ENCODE measurements around the gene ZBTB16.
A peak's percentile ranks its signal among the peaks of the same experiment; 100 is the strongest.

Gene ZBTB16

DNA sequence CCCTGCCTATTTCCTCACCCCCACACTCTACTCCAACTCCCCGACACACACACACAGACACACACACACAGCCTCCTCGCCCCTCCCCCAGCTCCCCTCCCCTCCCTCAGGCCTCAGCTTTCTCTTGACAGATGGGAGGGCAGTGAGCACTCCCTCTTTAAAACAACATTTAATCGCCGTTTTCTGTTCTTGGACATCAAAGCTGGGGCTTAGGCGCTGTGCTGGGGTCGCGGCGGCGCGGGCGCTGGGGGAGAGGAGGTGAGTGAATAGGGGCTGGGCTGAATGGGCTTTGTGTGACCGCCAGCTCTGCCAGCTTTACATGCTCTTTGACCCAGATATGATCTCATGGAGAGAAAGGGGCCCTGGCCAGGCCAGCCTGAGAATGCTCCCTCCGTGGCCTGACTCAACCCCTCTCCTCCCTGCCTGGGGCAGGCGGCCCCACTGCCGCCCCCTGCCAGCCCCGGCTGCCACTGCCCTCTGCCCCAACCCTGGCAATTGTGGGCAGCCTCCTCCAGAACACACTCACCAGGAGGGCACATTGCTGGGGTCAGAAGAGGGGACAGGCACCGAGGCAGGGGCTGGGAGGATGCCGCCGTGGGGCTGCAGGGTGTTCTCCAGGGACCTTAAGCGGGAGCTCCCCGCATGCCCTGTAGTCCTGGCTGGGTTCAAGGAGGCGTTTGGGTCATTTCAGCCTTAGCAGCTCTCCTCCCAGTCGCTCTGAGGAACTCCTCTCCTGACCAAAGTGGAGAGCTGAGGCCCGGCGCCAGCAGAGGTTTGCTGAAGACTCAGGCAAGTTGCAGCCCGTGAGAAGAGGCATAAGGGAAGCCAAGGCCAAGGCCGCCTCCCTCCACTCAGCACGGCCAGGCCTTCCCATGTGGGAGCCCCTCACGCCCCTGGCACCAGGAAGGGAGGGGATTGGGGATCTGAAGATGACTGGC, 198.4 kb downstream of the ZBTB16 start:
- Mint-ChIP-seq H3K27ac (peak overlapping the region; percentile 77), H3K9me3 (no peaks in the 10 kb centered on the region), H3K4me3 (no peak overlapping the region)

DNA sequence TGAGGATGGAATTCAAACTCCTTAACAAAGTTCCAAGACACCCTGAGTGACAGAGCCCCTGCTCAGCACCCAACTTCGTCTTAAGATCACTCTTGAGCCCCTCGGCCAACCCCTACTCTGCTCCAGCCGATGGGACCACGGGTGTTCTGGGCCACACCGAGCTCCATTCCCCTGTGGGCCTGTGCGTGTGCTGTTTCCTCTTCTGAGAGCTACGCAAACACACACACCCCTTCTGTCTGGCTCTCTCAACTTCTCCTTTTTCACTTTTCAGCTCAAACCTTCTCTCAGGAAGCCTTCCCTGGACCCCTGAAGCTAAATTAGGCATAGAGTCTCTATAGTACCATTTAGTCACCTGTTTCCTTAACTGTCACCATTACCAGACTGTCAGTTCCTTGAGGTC, 199.2 kb downstream of the ZBTB16 start:
- no peak overlapping the region for H3K4me3 Mint-ChIP-seq
- DNase-seq (ENCODE audit: low spot score in 2 of 2): no peak
- peak overlapping the region; percentile 77 for H3K27ac Mint-ChIP-seq
- no peaks in the 10 kb centered on the region for H3K9me3 Mint-ChIP-seq
- no peak for ATAC-seq
- peaks cover 57% of the 10 kb centered on the region for H3K36me3 Mint-ChIP-seq
- H3K4me1 Mint-ChIP-seq: peaks cover 25% of the 10 kb centered on the region

More for the DNA sequence above, 198.4 kb downstream of the ZBTB16 start:
- DNase-seq (ENCODE audit: low spot score in 2 of 2): no peak
- peak; percentile 51 for ATAC-seq
- peaks cover 25% of the 10 kb centered on the region for H3K4me1 Mint-ChIP-seq
- peaks cover 65% of the 10 kb centered on the region for H3K36me3 Mint-ChIP-seq

DNA sequence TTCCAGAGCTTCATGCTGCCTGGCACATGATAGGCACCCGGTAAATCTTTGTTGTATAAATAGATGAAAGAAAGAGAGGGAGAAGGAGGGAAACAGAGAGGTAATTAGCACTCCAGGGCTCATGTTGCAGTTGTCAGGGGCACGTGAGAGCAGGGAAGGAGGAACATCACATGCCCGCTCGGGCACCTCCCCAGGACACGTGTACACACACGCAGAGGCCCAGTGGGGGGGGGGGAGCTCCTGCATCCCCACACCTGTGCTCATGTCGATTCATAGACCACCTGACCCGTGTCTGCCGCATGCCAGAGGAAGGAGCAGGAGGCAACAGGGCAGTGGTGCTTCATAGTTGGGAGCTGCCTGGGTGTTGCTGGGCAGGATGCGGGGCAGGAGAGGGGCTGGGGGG, 199.6 kb downstream of the ZBTB16 start:
- no peak overlapping the region for H3K4me3 Mint-ChIP-seq
- no peaks in the 10 kb centered on the region for H3K9me3 Mint-ChIP-seq
- no peak for ATAC-seq
- H3K27ac Mint-ChIP-seq: peak overlapping the region; percentile 77
- peaks cover 25% of the 10 kb centered on the region for H3K4me1 Mint-ChIP-seq
- DNase-seq (ENCODE audit: low spot score in 2 of 2): no peak
- peaks cover 53% of the 10 kb centered on the region for H3K36me3 Mint-ChIP-seq

- H3K36me3 Mint-ChIP-seq: peaks cover 49% of the 10 kb centered on the region
- peak overlapping the region; percentile 77 for H3K27ac Mint-ChIP-seq
- DNase-seq (ENCODE audit: low spot score in 2 of 2) (no peak), ATAC-seq (no peak)
- no peaks in the 10 kb centered on the region for H3K9me3 Mint-ChIP-seq
- no peak overlapping the region for H3K4me3 Mint-ChIP-seq
- peaks cover 25% of the 10 kb centered on the region for H3K4me1 Mint-ChIP-seq
Observed at GRCh38 chr11:114259551-114259983, 200.1 kb downstream of the ZBTB16 start.

DNA sequence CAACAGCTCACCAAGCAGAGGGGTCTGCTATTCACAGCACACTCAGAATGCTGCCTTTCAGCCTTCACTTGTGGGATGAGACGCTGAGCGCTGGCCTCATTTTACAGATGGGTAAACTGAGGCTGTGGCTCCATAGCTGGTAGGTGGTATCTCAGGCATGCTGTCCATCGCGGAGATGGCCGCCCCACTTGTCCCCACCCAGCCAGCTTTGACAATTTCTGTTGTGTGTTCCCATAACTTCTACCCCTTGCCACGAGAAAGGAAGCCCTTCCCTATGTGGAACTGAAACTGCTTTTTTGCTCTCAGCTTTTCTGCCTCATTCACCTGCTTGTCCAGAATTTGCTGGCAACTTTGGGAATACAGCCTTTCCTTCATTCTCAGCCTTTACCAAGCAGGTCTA, 200.6 kb downstream of the ZBTB16 start:
- ATAC-seq (no peak), DNase-seq (ENCODE audit: low spot score in 2 of 2) (no peak)
- Mint-ChIP-seq H3K9me3 (no peaks in the 10 kb centered on the region), H3K36me3 (peaks cover 45% of the 10 kb centered on the region), H3K4me1 (peaks cover 25% of the 10 kb centered on the region), H3K4me3 (no peak overlapping the region), H3K27ac (peak overlapping the region; percentile 77)

GRCh38 chr11:114260483-114260882, 201.0 kb downstream of the ZBTB16 start:
- Mint-ChIP-seq H3K4me1 (peaks cover 25% of the 10 kb centered on the region), H3K9me3 (no peaks in the 10 kb centered on the region), H3K27ac (peak overlapping the region; percentile 77), H3K36me3 (peaks cover 41% of the 10 kb centered on the region), H3K4me3 (no peak overlapping the region)
- no peak for ATAC-seq
- no peak for DNase-seq (ENCODE audit: low spot score in 2 of 2)

GRCh38 chr11:114261791-114262190, 202.3 kb downstream of the ZBTB16 start:
- ATAC-seq (no peak), DNase-seq (ENCODE audit: low spot score in 2 of 2) (no peak)
- peaks cover 23% of the 10 kb centered on the region for H3K4me1 Mint-ChIP-seq
- H3K27ac Mint-ChIP-seq: no peak overlapping the region
- H3K9me3 Mint-ChIP-seq: no peaks in the 10 kb centered on the region
- H3K36me3 Mint-ChIP-seq: peaks cover 28% of the 10 kb centered on the region
- no peak overlapping the region for H3K4me3 Mint-ChIP-seq

GRCh38 chr11:114262681-114263512, 203.4 kb downstream of the ZBTB16 start:
- ATAC-seq: no peak
- DNase-seq (ENCODE audit: low spot score in 2 of 2): no peak
- Mint-ChIP-seq H3K36me3 (peaks cover 20% of the 10 kb centered on the region), H3K27ac (no peak overlapping the region), H3K4me1 (peaks cover 14% of the 10 kb centered on the region), H3K9me3 (no peaks in the 10 kb centered on the region), H3K4me3 (no peak overlapping the region)

DNA sequence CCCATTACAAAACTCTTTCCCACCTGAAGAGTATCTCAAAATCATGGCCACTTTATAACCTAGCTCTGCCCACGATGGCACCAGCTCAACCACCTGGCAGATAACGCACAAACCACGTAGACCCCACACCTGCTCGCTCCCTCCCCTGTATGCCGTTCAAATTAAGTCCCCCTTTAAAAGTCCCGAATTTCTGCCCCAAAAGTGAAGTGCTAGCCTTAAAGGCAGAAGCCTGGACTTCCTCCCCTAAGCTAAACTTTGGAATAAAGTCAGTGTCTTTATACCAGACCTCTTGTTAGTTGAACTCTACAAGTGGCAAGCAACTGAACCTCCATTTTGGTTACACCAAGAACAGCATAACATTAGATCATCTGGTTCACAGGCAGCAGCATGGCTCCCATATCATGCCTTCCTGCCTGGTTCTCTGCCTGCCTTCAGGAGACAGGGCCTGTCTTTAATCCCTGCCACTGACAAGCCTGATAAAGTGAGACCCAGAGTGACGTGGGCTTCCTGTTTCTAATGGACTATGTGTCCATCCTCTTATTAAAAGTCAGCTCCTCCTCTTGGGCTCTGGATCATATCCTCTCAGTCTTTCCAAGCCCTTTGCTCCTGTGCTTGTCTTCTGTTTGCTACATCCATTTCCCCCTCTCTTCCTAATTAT, 204.1 kb downstream of the ZBTB16 start:
- peaks cover 11% of the 10 kb centered on the region for H3K4me1 Mint-ChIP-seq
- DNase-seq (ENCODE audit: low spot score in 2 of 2): no peak
- no peak overlapping the region for H3K27ac Mint-ChIP-seq
- no peak for ATAC-seq
- no peaks in the 10 kb centered on the region for H3K9me3 Mint-ChIP-seq
- peaks cover 14% of the 10 kb centered on the region for H3K36me3 Mint-ChIP-seq
- no peak overlapping the region for H3K4me3 Mint-ChIP-seq

- Mint-ChIP-seq H3K9me3 (no peaks in the 10 kb centered on the region), H3K4me1 (peaks cover 5% of the 10 kb centered on the region), H3K4me3 (no peak overlapping the region), H3K36me3 (peaks cover 7% of the 10 kb centered on the region), H3K27ac (no peak overlapping the region)
- no peak for ATAC-seq
- DNase-seq (ENCODE audit: low spot score in 2 of 2): no peak
Observed at GRCh38 chr11:114264381-114264780, 204.9 kb downstream of the ZBTB16 start.

GRCh38 chr11:114265122-114265878, 205.8 kb downstream of the ZBTB16 start:
- ATAC-seq: no peak
- Mint-ChIP-seq H3K9me3 (no peaks in the 10 kb centered on the region), H3K4me1 (no peaks in the 10 kb centered on the region), H3K36me3 (no peaks in the 10 kb centered on the region), H3K4me3 (no peak overlapping the region), H3K27ac (no peak overlapping the region)
- DNase-seq (ENCODE audit: low spot score in 2 of 2): no peak

DNA sequence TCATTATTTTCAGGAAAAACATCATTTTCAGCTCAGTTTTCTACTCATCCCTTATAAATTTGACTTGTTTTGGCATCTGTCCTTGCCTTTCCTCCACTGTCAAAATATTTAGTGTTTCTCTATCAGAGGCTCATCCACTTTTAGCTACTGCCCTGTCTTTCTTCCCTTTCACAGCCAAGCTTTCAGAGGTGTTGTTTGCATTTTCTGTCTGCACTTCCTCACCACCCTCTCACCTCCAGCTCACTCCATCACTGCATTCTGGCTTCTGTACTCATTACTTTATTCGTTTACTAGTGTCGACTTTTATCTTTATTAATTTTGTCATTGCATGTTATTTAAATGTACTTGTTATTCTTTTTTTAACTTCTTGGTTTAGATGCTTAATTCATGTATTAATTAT, 210.0 kb downstream of the ZBTB16 start:
- ATAC-seq (no peak), DNase-seq (ENCODE audit: low spot score in 2 of 2) (no peak)
- H3K27ac Mint-ChIP-seq: no peak overlapping the region
- H3K36me3 Mint-ChIP-seq: no peaks in the 10 kb centered on the region
- no peaks in the 10 kb centered on the region for H3K4me1 Mint-ChIP-seq
- no peaks in the 10 kb centered on the region for H3K9me3 Mint-ChIP-seq
- no peak overlapping the region for H3K4me3 Mint-ChIP-seq

DNA sequence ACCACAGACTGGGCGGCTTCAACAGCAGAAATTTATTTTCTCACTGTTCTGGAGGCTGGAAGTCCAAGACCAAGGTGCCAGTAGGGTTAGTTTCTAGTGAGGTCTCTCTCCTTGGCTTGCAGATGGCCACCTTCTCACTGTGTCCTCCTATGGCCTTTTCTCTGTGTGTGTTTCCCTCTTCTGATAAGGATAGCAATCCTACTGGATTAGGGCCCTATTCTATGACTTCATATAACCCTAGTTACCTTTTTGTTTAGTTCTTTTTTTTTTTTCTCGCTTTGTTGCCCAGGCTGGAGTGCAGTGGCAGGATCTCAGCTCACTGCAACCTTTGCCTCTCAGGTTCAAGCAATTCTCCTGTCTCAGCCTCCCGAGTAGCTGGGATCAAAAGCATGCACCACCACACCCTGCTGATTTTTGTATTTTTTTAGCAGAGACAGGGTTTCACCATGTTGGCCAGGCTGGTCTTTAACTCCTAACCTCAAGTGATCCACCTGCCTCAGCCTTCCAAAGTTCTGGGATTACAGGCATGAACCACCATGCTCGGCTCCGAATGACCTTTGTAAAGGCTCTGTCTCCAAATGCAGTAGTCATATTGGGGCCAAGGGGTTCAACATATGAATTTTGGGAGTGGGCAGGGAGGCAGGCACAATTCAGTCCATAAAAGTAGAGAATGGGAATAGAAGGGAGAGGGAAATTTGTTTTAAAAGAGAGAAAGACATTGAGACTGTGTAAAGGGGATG, 211.2 kb downstream of the ZBTB16 start:
- Mint-ChIP-seq H3K36me3 (no peaks in the 10 kb centered on the region), H3K4me1 (no peaks in the 10 kb centered on the region), H3K9me3 (no peaks in the 10 kb centered on the region), H3K27ac (no peak overlapping the region), H3K4me3 (no peak overlapping the region)
- DNase-seq (ENCODE audit: low spot score in 2 of 2): no peak
- no peak for ATAC-seq

DNA sequence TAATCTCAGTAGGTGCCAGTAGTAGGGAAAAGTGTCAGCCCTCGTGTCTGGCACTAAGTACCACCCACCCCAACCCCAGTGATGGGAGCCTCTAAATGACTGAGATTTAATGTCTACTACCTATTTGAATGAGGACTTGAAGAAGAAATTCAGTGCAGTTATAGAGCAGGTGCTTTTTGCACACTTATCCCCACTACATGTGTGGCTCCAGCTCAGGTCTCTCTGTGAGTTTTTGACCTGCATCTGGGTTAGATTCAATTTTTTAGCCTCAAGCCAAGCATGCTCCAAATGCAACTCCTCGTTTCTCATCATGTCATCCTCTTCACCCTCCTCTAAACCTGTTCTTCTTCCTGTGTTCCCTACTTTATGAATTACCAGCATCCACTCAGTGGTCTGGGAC, 211.8 kb downstream of the ZBTB16 start:
- no peaks in the 10 kb centered on the region for H3K4me1 Mint-ChIP-seq

More for the DNA sequence above, 211.8 kb downstream of the ZBTB16 start:
- no peaks in the 10 kb centered on the region for H3K36me3 Mint-ChIP-seq
- H3K4me3 Mint-ChIP-seq: no peak overlapping the region
- no peak overlapping the region for H3K27ac Mint-ChIP-seq
- no peaks in the 10 kb centered on the region for H3K9me3 Mint-ChIP-seq
- DNase-seq (ENCODE audit: low spot score in 2 of 2): no peak
- ATAC-seq: no peak

Measured in stimulated activated effector memory CD8-positive, alpha-beta T cell treated with anti-CD3 and anti-CD28 coated beads, Interleukin-12 subunit alpha, Interleukin-12 subunit beta, amount 100 ng/mL, for 72 hours (primary cell).